Activated CD8-positive, alpha-beta memory T cell treated with anti-CD3 and anti-CD28 coated beads, Interleukin-2, amount 10 ng/mL, durations not matched to agents 7 days and 5 days (primary cell): ENCODE data around the gene APBA2. TPM values are rescaled to one million over a fixed set of nuclear protein-coding genes. Genes with fewer than 3 reads are reported as not detected.
"Not testable (repeated sequence)": the region's sequence is repeated elsewhere in the genome, so short reads cannot be mapped to it uniquely, and the experiment has no call there.

Experiments used
- ATAC-seq: fragments of 150-1000 bp; cut with Tn5 transposase; one replicate; pipeline ENCODE4 v1.10.0; 2021; ENCODE audit warnings: moderate library complexity
- CTCF ChIA-PET: fragments of 350-600 bp; sonication (Branson Sonifier 250); formaldehyde crosslinking; loops from one replicate; lab custom pipeline; 2021; ENCODE audit warnings: antibody characterized with exemption; lab: Charles Lee
- DNase-seq: peaks from one replicate; pipeline ENCODE4 v3.0.0-alpha.2; 2020
- H3K27ac Mint-ChIP-seq: one replicate; pipeline ENCODE4 v1.8.0; 2021; ENCODE audit warnings: mild to moderate bottlenecking, mixed read lengths
- H3K27me3 Mint-ChIP-seq: one replicate; pipeline ENCODE4 v1.8.0; 2021; ENCODE audit warnings: mixed read lengths
- H3K36me3 Mint-ChIP-seq: one replicate; pipeline ENCODE4 v1.8.0; 2021; ENCODE audit warnings: mild to moderate bottlenecking, mixed read lengths
- H3K4me1 Mint-ChIP-seq: one replicate; pipeline ENCODE4 v1.8.0; 2021; ENCODE audit warnings: mixed read lengths
- H3K4me3 Mint-ChIP-seq: one replicate; pipeline ENCODE4 v1.8.0; 2021; ENCODE audit warnings: mild to moderate bottlenecking, moderate library complexity, mixed read lengths
- H3K9me3 Mint-ChIP-seq: one replicate; pipeline ENCODE4 v1.8.0; 2022; ENCODE audit warnings: low read depth, mixed read lengths
- total RNA-seq, 2 experiments: library from RNA; stranded (reverse); gene quantifications; one replicate each; pipeline ENCODE4 v1.2.3, GENCODE V29; 2021

APBA2 gene
- total RNA-seq, 2 experiments from 2014 or later, result 2.6 to 7.9 TPM

DNA sequence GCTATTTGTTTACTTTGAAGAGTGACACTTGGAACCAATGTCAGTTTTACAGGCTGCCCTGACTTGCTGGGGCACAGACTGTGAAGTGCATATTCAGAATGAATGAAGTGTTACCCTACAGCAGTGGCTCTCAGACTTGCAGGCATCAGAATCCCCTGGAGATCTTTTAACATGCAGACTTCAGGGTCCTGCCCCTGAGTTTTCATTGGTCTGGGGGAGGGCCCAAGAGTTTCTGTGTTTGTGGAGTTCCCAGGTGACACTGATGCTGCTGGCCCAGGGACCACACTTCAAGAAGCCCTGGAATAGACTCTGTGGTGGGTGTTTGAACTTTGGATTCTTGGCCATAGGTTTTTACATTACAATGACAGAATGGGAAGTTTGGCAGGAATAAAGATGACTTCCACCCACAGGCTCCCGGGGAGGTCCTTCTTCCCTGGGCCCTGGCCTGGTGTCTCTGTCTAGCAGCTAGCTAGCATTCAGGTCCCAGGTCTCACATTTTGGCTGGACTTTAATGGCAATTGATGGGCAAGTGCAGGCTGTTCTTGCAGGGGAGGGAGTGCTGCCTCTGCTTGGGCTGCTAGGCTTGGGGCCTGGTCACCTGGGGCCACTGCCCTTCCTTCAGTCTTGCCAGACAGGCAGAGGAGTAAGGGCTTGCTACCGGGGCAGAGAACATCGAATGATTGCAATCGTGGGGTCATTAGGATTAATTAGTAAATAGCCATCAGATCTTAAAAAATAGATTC, 149.0 kb downstream of the APBA2 start:
- ATAC-seq (no peak), DNase-seq (no peak)
- no peak overlapping the region for H3K27ac Mint-ChIP-seq
- no peak overlapping the region for H3K4me3 Mint-ChIP-seq
- peaks cover 5% of the 10 kb centered on the region for H3K9me3 Mint-ChIP-seq
- H3K27me3 Mint-ChIP-seq, result no peaks in the 10 kb centered on the region
- H3K4me1 Mint-ChIP-seq, result peaks cover 57% of the 10 kb centered on the region
- CTCF ChIA-PET, result interaction anchor here (1.1 to 1.6 kb wide), 2 partner anchors 55 to 60 kb away, joined by 3 to 8 read pairs; no protein-coding TSS in a partner anchor
- H3K36me3 Mint-ChIP-seq, result peaks cover 21% of the 10 kb centered on the region

- CTCF ChIA-PET, result no interaction called here
- H3K9me3 Mint-ChIP-seq, result peaks cover 3% of the 10 kb centered on the region
- H3K27ac Mint-ChIP-seq, result no peak overlapping the region
- no peaks in the 10 kb centered on the region for H3K27me3 Mint-ChIP-seq
- no peak overlapping the region for H3K4me3 Mint-ChIP-seq
- ATAC-seq (no peak), DNase-seq (no peak)
- H3K36me3 Mint-ChIP-seq, result peaks cover 19% of the 10 kb centered on the region
- H3K4me1 Mint-ChIP-seq, result peaks cover 63% of the 10 kb centered on the region
Measured at GRCh38 chr15:29035336-29036285, 149.8 kb downstream of the APBA2 start.

- peaks cover 9% of the 10 kb centered on the region for H3K36me3 Mint-ChIP-seq
- H3K27ac Mint-ChIP-seq, result peak overlapping the region; percentile 70
- DNase-seq (peak; percentile 53), ATAC-seq (peak; percentile 68)
- peaks cover 43% of the 10 kb centered on the region for H3K4me1 Mint-ChIP-seq
- H3K4me3 Mint-ChIP-seq, result no peak overlapping the region
- no peaks in the 10 kb centered on the region for H3K27me3 Mint-ChIP-seq
- H3K9me3 Mint-ChIP-seq, result no peaks in the 10 kb centered on the region
- CTCF ChIA-PET, result interaction anchor here (0.6 to 3.2 kb wide), 5 partner anchors 18 to 1825 kb away, joined by 3 to 21 read pairs (median 3); no protein-coding TSS in a partner anchor
Measured at GRCh38 chr15:29037997-29038705, 152.4 kb downstream of the APBA2 start.

- Mint-ChIP-seq H3K36me3 (peaks cover 5% of the 10 kb centered on the region), H3K27me3 (no peaks in the 10 kb centered on the region), H3K4me3 (no peak overlapping the region), H3K9me3 (no peaks in the 10 kb centered on the region), H3K4me1 (peaks cover 40% of the 10 kb centered on the region), H3K27ac (peak overlapping the region; percentile 48)
- DNase-seq, result peak; percentile 52
- CTCF ChIA-PET, result interaction anchor here (3.2 kb wide), 1 partner anchor 50 kb away, joined by 21 read pairs; no protein-coding TSS in a partner anchor
- ATAC-seq, result peak; percentile 34
Measured at GRCh38 chr15:29039466-29040369, 153.9 kb downstream of the APBA2 start.

DNA sequence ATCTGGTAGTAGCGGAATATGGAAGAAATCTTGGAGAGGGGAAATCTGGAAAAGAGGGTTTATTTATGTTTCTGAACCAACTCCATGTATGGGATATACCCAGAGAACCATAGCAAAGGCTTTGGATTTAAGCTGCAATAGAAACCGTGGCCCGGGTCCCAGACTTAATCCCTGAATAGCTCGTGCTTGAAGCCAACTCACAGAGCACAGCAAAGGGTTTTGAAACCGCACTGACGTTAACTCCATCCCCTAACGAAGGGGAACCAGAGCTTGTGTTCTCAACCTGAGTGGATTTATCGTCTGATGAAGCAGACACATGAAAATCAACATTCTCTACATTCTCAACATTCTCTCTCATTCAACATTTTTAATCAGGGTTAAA, 154.6 kb downstream of the APBA2 start:
- CTCF ChIA-PET, result interaction anchor here (3.2 kb wide), 1 partner anchor 50 kb away, joined by 21 read pairs; no protein-coding TSS in a partner anchor
- peak; percentile 38 for DNase-seq
- no peak overlapping the region for H3K4me3 Mint-ChIP-seq
- H3K27ac Mint-ChIP-seq, result peak overlapping the region; percentile 48
- H3K4me1 Mint-ChIP-seq, result peaks cover 43% of the 10 kb centered on the region
- H3K36me3 Mint-ChIP-seq, result peaks cover 5% of the 10 kb centered on the region
- no peak for ATAC-seq
- no peaks in the 10 kb centered on the region for H3K27me3 Mint-ChIP-seq
- no peaks in the 10 kb centered on the region for H3K9me3 Mint-ChIP-seq

GRCh38 chr15:29043736-29044502, 158.1 kb downstream of the APBA2 start:
- no peaks in the 10 kb centered on the region for H3K9me3 Mint-ChIP-seq
- no peaks in the 10 kb centered on the region for H3K27me3 Mint-ChIP-seq
- H3K27ac Mint-ChIP-seq, result no peak overlapping the region
- no peaks in the 10 kb centered on the region for H3K36me3 Mint-ChIP-seq
- ATAC-seq (no peak), DNase-seq (no peak)
- CTCF ChIA-PET, result interaction anchor here (1.3 to 1.5 kb wide), 2 partner anchors 46 to 69 kb away, joined by 3 to 5 read pairs; no protein-coding TSS in a partner anchor
- peaks cover 37% of the 10 kb centered on the region for H3K4me1 Mint-ChIP-seq
- no peak overlapping the region for H3K4me3 Mint-ChIP-seq

- Mint-ChIP-seq H3K27me3 (no peaks in the 10 kb centered on the region), H3K36me3 (no peaks in the 10 kb centered on the region), H3K4me3 (no peak overlapping the region), H3K4me1 (peaks cover 31% of the 10 kb centered on the region), H3K27ac (no peak overlapping the region), H3K9me3 (no peaks in the 10 kb centered on the region)
- ATAC-seq (no peak), DNase-seq (peak; percentile 29)
- CTCF ChIA-PET, result interaction anchor here (1.3 to 1.5 kb wide), 2 partner anchors 45 to 69 kb away, joined by 3 to 5 read pairs; no protein-coding TSS in a partner anchor
Measured at GRCh38 chr15:29044503-29044901, 158.7 kb downstream of the APBA2 start.

DNA sequence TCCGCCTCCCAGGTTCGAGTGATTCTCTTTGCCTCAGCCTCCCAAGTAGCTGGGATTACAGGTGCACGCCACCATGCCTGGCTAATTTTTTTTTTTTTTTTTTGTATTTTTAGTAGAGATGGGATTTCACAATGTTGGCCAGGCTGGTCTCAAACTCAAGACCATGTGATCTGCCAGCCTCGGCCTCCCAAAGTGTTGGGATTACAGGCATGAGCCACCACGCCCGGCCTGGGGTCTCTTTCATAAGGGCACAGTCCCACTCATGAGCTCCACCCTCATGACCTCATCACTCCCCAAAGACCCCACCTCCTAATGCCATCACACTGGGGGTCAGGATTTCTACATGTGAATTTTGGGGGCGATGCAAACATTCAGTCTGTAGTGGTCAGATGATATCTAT, 159.4 kb downstream of the APBA2 start:
- CTCF ChIA-PET, result interaction anchor here (0.7 to 0.8 kb wide), 2 partner anchors 45 to 210 kb away, joined by 3 read pairs; no protein-coding TSS in a partner anchor
- H3K4me1 Mint-ChIP-seq, result peaks cover 26% of the 10 kb centered on the region
- peak; percentile 14 for DNase-seq
- H3K4me3 Mint-ChIP-seq, ATAC-seq, H3K36me3 Mint-ChIP-seq, H3K9me3 Mint-ChIP-seq, H3K27ac Mint-ChIP-seq, H3K27me3 Mint-ChIP-seq: not testable (repeated sequence)

DNA sequence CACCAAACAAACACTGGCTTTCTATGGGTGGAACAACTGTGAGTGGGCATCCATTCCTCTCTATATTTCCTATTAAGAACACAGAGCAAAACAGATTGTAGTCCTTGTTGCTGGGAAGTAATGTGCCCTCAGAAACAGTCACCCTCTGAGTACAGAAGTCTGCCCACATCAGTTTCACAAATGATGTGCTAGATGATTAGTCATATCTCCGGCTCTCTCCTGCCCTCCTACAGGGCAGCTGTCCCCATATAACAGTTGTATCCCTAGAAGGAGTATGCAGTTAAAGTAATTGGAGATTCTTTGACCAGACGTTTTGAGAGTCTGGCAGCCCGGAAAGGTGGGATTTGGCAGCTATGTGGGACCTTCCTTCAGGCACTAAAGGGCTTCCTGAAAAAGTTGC, 159.9 kb downstream of the APBA2 start:
- H3K27me3 Mint-ChIP-seq, result no peaks in the 10 kb centered on the region
- H3K4me1 Mint-ChIP-seq, result peaks cover 24% of the 10 kb centered on the region
- no peak overlapping the region for H3K4me3 Mint-ChIP-seq
- no peaks in the 10 kb centered on the region for H3K9me3 Mint-ChIP-seq
- DNase-seq (peak; percentile 49), ATAC-seq (peak; percentile 93)
- CTCF ChIA-PET, result no interaction called here
- peak overlapping the region; percentile 19 for H3K27ac Mint-ChIP-seq
- no peaks in the 10 kb centered on the region for H3K36me3 Mint-ChIP-seq

- CTCF ChIA-PET, result no interaction called here
- ATAC-seq (no peak), DNase-seq (peak; percentile 38)
- Mint-ChIP-seq H3K9me3 (no peaks in the 10 kb centered on the region), H3K4me1 (peaks cover 29% of the 10 kb centered on the region), H3K27me3 (no peaks in the 10 kb centered on the region), H3K27ac (no peak overlapping the region), H3K4me3 (no peak overlapping the region), H3K36me3 (no peaks in the 10 kb centered on the region)
Measured at GRCh38 chr15:29046281-29046810, 160.6 kb downstream of the APBA2 start.

GRCh38 chr15:29046977-29047376, 161.2 kb downstream of the APBA2 start:
- ATAC-seq, result no peak
- CTCF ChIA-PET, result interaction anchor here (1.0 kb wide), 1 partner anchor 43 kb away, joined by 3 read pairs; no protein-coding TSS in a partner anchor
- no peaks in the 10 kb centered on the region for H3K27me3 Mint-ChIP-seq

More at GRCh38 chr15:29046977-29047376, 161.2 kb downstream of the APBA2 start:
- Mint-ChIP-seq H3K4me3 (no peak overlapping the region), H3K27ac (no peak overlapping the region), H3K9me3 (no peaks in the 10 kb centered on the region), H3K4me1 (peaks cover 32% of the 10 kb centered on the region), H3K36me3 (no peaks in the 10 kb centered on the region)
- peak; percentile 7 for DNase-seq
